GDM1 (cell line): ENCODE data around the gene ACOXL.
"Not testable (repeated sequence)": the region's sequence is repeated elsewhere in the genome, so short reads cannot be mapped to it uniquely, and the experiment has no call there.

Source experiments
- DNase-seq: peaks from one replicate; lab custom pipeline; 2025; lab: John Stamatoyannopoulos, UW

Gene ACOXL

GRCh38 chr2:111061191-111061590 lies 328.8 kb downstream of the ACOXL start:
- DNase-seq = no peak

DNA sequence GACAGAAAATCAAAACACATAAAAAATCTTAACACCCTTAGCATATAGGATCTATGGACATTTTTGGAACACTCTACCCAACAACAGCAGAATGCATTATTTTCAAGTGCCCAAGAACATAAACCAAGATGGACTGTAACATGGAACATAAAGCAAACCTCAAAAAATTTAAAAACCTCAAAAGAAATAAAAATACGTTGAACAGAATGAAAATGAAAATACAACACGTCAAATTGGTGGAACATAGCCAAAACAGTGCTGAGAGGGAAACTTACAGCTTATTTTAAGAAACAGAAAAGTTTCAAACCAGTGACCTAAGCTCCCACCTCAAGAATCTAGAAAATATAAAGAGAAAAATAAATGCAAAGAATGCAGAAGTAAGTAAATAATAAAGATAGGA lies 330.0 kb downstream of the ACOXL start:
- DNase-seq = no peak

- no peak for DNase-seq
Measured at GRCh38 chr2:111066062-111066593, 333.8 kb downstream of the ACOXL start.

DNA sequence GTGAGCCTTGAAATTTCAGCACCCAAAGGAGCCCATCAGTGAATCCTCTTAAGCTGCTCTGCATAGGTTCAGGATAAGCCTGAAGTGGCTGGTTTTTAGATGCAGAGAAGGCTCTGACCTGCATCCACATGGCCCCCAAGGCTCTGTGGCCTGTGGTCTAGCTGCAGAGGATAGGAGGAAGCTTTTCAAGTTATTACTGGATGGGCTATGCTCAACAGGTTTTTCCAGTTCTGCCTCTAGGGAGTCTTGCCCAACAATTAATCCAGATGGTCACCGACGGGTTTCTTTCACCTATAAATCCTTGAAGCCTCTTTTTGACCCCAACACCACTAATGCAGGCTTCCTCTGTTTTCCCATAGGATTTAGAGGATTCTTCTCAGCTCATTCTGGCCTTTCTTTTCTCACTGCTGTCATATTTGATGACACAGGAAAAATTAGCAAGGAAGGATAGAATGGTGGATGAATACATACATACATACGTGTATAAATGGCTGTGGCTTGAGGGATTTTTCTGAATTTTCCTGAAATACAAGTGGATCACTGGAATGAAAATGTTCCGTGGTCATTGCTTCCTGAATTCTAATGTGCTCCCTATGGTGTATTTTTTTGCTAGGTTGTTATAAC lies 336.2 kb downstream of the ACOXL start:
- DNase-seq = no peak

DNA sequence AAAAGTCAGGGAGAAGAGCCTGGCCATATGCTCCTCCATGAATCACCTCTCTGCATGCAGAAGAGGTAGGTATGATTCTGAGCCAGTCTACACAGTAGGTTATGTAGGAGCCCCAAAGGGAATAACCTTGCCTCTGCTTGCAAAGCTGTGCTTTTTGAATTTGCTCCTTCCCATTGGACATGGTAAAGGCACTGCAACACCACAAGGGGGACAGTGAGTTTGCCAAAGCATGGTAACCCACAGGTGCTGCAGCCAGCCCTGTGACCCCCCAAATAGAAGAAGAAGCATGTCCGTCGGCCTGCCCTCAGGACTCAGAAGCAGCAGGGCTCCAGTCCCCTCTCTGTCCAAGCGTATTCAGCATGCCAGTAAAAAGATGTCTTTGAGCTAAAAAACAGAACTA lies 337.3 kb downstream of the ACOXL start:
- DNase-seq = no peak

DNA sequence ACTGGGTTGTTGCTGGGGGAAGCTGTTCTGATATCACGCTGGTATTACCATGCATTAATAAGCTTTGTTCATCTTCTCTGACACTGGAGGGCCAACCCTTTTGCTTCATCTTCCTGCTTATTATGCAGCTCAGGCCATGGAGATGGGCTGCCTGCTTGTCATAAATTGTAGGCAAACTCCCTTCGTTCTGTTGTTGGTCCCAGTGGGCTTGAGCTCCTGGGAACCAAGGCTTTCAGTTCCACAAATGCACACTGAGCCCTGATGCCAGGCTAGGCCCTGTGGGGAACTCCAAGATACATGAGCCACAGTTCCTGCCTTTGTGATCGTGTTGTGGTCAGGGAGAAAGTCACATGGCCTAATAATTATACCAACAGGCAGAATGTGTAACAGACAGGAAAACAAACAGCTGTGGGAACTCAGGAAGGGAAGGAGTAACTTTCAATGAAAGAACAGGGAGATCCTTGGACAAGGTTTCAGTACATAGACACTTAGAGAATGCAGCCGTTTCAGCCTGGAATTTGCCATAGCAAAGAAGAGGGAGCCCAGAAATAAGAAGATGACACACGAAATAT lies 339.3 kb downstream of the ACOXL start:
- no peak for DNase-seq

DNA sequence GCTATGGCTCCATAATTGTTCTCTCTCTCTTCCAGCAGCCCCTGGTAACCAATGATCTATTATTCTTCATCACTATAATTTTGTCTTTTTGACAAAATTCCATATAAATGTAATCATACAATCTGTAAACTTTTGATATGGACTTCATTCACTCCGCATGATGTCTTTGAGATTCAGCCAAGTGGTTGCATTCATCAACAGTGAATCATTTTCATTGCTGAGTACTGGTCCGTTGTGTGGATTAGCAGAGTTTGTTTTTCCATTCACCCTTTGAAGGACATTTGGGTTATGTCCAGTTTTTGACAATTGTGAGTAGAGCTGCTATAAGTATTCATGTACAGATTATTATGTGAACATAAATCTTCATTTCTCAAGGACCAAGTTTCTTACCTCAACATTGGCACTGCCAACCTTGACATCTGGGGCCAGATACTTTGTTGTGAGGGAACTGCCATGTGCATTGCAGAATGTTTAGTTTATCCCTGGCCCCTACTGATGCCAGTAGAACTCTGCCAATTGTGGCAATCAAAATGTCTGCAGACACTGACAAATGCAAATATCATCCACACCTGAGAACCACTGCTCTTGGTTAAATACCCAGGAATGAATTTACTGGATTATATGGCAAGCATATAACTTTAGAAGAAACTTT lies 340.0 kb downstream of the ACOXL start:
- DNase-seq = no peak

GRCh38 chr2:111082659-111083058 lies 350.3 kb downstream of the ACOXL start:
- not testable (repeated sequence) for DNase-seq

DNA sequence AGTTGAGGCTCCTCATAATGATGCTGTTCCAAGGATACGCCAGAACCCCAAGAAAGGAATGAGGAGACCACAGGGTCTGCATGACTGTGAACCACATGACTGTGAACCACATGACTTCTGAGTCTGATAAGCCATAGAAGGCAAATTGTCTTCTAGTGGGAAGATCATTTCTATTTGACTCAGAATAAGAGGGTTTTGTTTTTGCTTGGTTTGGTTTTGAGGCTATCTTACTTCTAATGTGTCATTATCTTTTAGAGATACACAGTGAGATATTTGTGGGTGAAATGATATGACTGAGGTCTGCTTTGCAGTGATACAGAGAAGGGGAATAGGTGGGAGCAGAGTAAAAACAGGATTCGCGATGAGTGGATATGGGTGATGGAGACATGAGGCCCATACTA lies 359.4 kb downstream of the ACOXL start:
- DNase-seq = no peak

- no peak for DNase-seq
Measured at GRCh38 chr2:111094691-111095090, 362.3 kb downstream of the ACOXL start.

- DNase-seq = no peak
Measured at GRCh38 chr2:111095434-111095833, 363.1 kb downstream of the ACOXL start.

DNA sequence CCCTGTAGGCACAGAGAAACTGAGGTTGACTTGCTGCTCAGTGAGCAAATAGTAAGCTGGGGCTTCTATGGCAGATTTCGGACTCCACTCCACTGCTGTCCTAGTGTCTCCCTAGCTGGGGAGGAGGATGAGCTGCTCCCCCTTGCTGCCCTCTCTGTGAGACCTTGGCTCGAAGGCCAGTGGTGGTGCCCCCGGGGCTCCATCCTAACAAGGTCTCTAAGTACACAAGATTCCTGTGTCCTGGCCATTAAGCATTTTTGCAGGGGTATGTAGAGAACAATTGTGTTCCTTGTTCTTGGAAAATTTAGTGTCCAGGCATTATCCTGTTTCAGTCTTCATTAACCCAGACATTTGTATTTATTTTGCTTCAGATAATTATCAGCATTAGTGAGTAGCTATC lies 367.0 kb downstream of the ACOXL start:
- DNase-seq = no peak

- DNase-seq = no peak
Measured at GRCh38 chr2:111100087-111100764, 367.9 kb downstream of the ACOXL start.

DNA sequence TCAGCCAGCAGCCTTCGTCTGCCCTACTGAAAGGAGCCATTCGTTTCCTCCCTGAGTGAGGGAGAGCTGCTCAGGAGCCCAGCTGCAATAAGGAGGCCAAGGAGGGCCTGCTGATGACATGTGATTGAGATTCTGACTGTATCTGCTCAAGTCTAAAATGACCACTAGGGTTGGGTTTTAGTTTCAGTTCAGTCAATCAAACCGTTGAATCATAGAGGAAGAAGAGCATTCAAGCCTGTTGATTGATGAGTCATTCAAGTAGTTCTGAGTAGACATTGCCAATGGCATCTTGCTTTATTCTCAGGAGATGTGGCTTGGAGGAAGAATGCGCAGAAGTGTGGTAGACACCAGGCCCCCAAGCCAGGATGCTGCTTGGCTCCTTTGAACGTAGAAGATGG lies 368.4 kb downstream of the ACOXL start:
- peak; percentile 4 for DNase-seq

DNA sequence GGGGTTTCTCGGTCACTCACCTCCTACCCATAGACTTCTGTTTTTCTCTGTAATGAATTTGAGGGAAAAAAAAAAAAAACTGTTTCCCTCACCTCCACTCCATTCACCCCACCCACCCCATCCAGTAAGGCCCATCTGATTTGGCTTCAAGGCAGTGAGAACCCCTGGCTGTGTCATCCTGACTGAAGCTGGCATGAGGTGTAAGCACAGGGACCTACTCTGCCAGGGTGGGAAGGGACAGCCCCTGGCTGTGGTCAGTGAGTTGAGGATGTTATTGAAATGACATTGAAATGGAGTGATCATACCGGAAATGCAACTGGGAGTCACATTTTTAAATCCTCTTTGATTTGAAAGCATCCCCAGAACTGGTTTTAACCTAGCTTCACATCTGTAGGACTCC lies 369.2 kb downstream of the ACOXL start:
- DNase-seq = no peak

GRCh38 chr2:111102216-111102615 lies 369.8 kb downstream of the ACOXL start:
- DNase-seq = no peak

DNA sequence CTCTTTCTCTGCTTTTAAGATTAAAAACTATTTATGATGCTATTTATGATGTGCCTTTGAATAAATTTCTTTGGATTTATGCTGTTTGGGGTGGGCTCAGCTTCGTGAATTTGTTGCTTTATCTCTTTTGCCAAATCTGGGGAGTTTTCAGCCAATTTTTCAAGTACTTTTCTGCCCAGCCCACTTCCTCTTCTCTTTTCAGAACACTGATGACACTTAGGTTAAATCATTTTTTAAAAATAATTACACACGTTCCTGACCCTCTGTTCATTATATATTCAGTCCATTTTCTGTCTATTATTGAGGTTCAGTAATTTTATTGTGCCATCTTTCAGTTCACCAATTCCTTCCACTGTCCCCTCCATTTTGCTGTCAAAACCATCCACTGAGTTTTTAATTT lies 373.6 kb downstream of the ACOXL start:
- no peak for DNase-seq

- peak; percentile 5 for DNase-seq
Measured at GRCh38 chr2:111106706-111107105, 374.3 kb downstream of the ACOXL start.

GRCh38 chr2:111108745-111109271 lies 376.4 kb downstream of the ACOXL start:
- no peak for DNase-seq

DNA sequence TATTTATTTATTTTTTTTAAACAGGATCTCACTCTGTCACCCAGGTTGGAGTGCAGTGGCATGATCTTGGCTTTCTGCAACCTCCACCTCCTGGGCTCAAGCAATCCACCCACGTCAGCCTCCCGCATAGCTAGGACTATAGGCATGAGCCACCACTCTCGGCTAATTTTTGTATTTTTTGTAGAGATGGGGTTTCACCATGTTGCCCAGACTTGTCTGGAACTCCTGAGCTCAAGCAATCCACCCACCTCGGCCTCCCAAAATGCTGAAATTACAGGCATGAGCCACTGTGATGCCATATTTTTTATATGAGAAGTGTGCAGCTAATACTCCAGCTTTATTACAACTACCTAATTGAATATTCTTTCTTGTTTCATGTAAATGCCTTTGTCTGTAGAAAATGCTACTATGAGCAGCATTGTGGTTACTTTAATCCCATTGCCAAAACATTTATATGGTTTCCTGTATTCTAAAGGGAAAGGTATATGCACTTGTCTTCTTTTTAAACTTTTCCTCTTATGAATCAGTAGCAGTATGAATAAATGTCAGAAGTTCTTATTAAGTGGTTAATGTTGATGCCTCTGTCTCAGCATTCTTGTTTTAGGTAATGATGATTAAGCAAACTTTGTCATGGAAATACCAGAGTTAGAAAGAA lies 378.9 kb downstream of the ACOXL start:
- DNase-seq = no peak

GRCh38 chr2:111113838-111114237 lies 381.5 kb downstream of the ACOXL start:
- DNase-seq = no peak
